Neural cell (in vitro differentiated cells): ENCODE data around the gene PLXNA4.

Experiments
- CTCF ChIP-seq: fragments of 450-650 bp; IDR thresholded peaks from 2 replicates; pipeline ENCODE4 v1.5.1; 2014; ENCODE audit warnings: antibody characterized with exemption, mild to moderate bottlenecking, moderate library complexity; ENCODE audit not compliant: poor library complexity, severe bottlenecking
- EZH2 ChIP-seq: fragments of 200-600, 300-800 bp; shearing (Covaris generic), sonication (generic); IDR thresholded peaks from 2 replicates; pipeline ENCODE4 v1.6.1; 2014; ENCODE audit warnings: antibody characterized with exemption, low read length, borderline replicate concordance, mild to moderate bottlenecking; ENCODE audit not compliant: insufficient read depth, poor library complexity, severe bottlenecking
- REST ChIP-seq: IDR thresholded peaks from 2 replicates; pipeline ENCODE4 v1.6.1; 2012; ENCODE audit warnings: borderline replicate concordance
- TAF1 ChIP-seq: IDR thresholded peaks from 2 replicates; pipeline ENCODE4 v1.6.1; 2012; ENCODE audit warnings: low read depth

GRCh38 chr7:132295175-132295574 lies 281.1 kb downstream of the PLXNA4 start:
- TF ChIP-seq CTCF = no peak
- no peak for TF ChIP-seq EZH2
- no peak for TF ChIP-seq TAF1
- no peak for TF ChIP-seq REST
